Endodermal cell (in vitro differentiated cells): Measurements from ENCODE around the gene SCUBE3. TPM values are rescaled to one million over a fixed set of nuclear protein-coding genes. Genes with fewer than 3 reads are reported as not detected.
A peak's percentile ranks its signal among the peaks of the same experiment; 100 is the strongest.

Experiments used
- DNase-seq: peaks from one replicate; pipeline ENCODE4 v3.0.0-alpha.2; 2017
- H3K27ac ChIP-seq: 2 replicates; pipeline ENCODE4 v1.5.1; 2013; ENCODE audit warnings: mild to moderate bottlenecking, low read depth, low read length, moderate library complexity
- H3K27me3 ChIP-seq: 2 replicates; pipeline ENCODE4 v1.6.1; 2013; ENCODE audit warnings: mild to moderate bottlenecking, low read length, moderate library complexity; ENCODE audit not compliant: insufficient read depth, control insufficient read depth, poor library complexity, severe bottlenecking
- H3K36me3 ChIP-seq: 2 replicates; pipeline ENCODE4 v1.7.0; 2013; ENCODE audit warnings: mild to moderate bottlenecking, low read length, moderate library complexity; ENCODE audit not compliant: control insufficient read depth, insufficient read depth
- H3K4me1 ChIP-seq: one replicate; pipeline ENCODE4 v1.7.0; 2013; ENCODE audit warnings: low read length; ENCODE audit not compliant: control insufficient read depth, insufficient read depth
- H3K4me3 ChIP-seq: 2 replicates; pipeline ENCODE4 v1.5.1; 2013; ENCODE audit warnings: mild to moderate bottlenecking, low read length, moderate library complexity
- H3K9ac ChIP-seq: 2 replicates; pipeline ENCODE4 v1.6.1; 2013; ENCODE audit warnings: mild to moderate bottlenecking, low read length, moderate library complexity; ENCODE audit not compliant: poor library complexity, severe bottlenecking; ENCODE audit errors: extremely low read depth
- H3K9me3 ChIP-seq: 2 replicates; pipeline ENCODE4 v1.6.1; 2013; ENCODE audit warnings: mild to moderate bottlenecking, low read length, moderate library complexity; ENCODE audit not compliant: control insufficient read depth
- H3K27ac Mint-ChIP-seq: 2 replicates; pipeline ENCODE4 v1.8.0; 2020; ENCODE audit warnings: mixed read lengths
- H3K27me3 Mint-ChIP-seq: 2 replicates; pipeline ENCODE4 v1.8.0; 2021; ENCODE audit warnings: mild to moderate bottlenecking, mixed read lengths; ENCODE audit not compliant: insufficient read depth
- H3K36me3 Mint-ChIP-seq: 2 replicates; pipeline ENCODE4 v1.8.0; 2020; ENCODE audit warnings: low read depth, mixed read lengths
- H3K4me1 Mint-ChIP-seq: 2 replicates; pipeline ENCODE4 v1.8.0; 2020; ENCODE audit warnings: mixed read lengths
- H3K4me3 Mint-ChIP-seq: 2 replicates; pipeline ENCODE4 v1.8.0; 2020; ENCODE audit warnings: mild to moderate bottlenecking, moderate library complexity, mixed read lengths
- H3K9me3 Mint-ChIP-seq: 2 replicates; pipeline ENCODE4 v1.8.0; 2020; ENCODE audit warnings: mild to moderate bottlenecking, mixed read lengths
- WGBS, 2 experiments: methylation state at CpG; one replicate each; pipeline versions ENCODE4 v1.1.5 to v1.1.7; 2013; ENCODE audit warnings: missing lambda C conversion rate in 2 of 2, mixed read lengths in 1 of 2; ENCODE audit not compliant: insufficient coverage in 1 of 2, insufficient read length in 1 of 2; 5-methylcytosine and 5-hydroxymethylcytosine counted together
- total RNA-seq, 2 donors: library from RNA; stranded (reverse); fragmentation: NEBNext Ultra II Directional in 1 of 2; extraction: Animal tissue kit (Norgen Biotek cat#: 25700) in 1 of 2; gene quantifications; 2 replicates in 1 of 2; 3 replicates in 1 of 2; pipeline ENCODE4 v1.2.1, GENCODE V29; 2021
- TF ChIP-seq, protein P1 (sequence below): fragments of 200-600 bp; sonication (generic); conservative IDR thresholded peaks from 2 replicates; pipeline ENCODE4 v1.5.0; 2021; ENCODE audit warnings: antibody characterized with exemption, mild to moderate bottlenecking

SCUBE3 gene
- total RNA-seq, 2 donors from 2014 or later, result 0.27 to 0.86 TPM

GRCh38 chr6:35296931-35297600 is 83.3 kb downstream of the SCUBE3 start:
- DNase-seq, result no peak
- no peaks in the 10 kb centered on the region for H3K9me3 Mint-ChIP-seq
- H3K4me3 ChIP-seq, result no peak overlapping the region
- H3K36me3 ChIP-seq, result peaks cover 12% of the 10 kb centered on the region
- no peaks in the 10 kb centered on the region for H3K27me3 Mint-ChIP-seq
- 86 to 94% methylated on average over 4 to 6 of the region's 6 CpGs for WGBS, 2 experiments
- TF ChIP-seq, protein P1, sequence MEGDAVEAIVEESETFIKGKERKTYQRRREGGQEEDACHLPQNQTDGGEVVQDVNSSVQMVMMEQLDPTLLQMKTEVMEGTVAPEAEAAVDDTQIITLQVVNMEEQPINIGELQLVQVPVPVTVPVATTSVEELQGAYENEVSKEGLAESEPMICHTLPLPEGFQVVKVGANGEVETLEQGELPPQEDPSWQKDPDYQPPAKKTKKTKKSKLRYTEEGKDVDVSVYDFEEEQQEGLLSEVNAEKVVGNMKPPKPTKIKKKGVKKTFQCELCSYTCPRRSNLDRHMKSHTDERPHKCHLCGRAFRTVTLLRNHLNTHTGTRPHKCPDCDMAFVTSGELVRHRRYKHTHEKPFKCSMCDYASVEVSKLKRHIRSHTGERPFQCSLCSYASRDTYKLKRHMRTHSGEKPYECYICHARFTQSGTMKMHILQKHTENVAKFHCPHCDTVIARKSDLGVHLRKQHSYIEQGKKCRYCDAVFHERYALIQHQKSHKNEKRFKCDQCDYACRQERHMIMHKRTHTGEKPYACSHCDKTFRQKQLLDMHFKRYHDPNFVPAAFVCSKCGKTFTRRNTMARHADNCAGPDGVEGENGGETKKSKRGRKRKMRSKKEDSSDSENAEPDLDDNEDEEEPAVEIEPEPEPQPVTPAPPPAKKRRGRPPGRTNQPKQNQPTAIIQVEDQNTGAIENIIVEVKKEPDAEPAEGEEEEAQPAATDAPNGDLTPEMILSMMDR, result no peak
- peaks cover 27% of the 10 kb centered on the region for H3K36me3 Mint-ChIP-seq
- H3K9ac ChIP-seq, result no peak overlapping the region
- no peaks in the 10 kb centered on the region for H3K27me3 ChIP-seq
- H3K4me3 Mint-ChIP-seq, result no peak overlapping the region
- no peak overlapping the region for H3K27ac ChIP-seq
- peaks cover 6% of the 10 kb centered on the region for H3K4me1 Mint-ChIP-seq
- H3K27ac Mint-ChIP-seq, result no peak overlapping the region
- no peaks in the 10 kb centered on the region for H3K9me3 ChIP-seq
- no peaks in the 10 kb centered on the region for H3K4me1 ChIP-seq

GRCh38 chr6:35297601-35298481 is 84.1 kb downstream of the SCUBE3 start, which contains the start of gene DEF6:
Gene DEF6 (plus strand): TSS chr6:35297818. CDS start chr6:35297857, 39 bp downstream.
- peak; percentile 96 for DNase-seq
- Mint-ChIP-seq H3K27me3 (no peaks in the 10 kb centered on the region), H3K9me3 (no peaks in the 10 kb centered on the region), H3K36me3 (peaks cover 24% of the 10 kb centered on the region), H3K4me3 (peak within 1 kb of the TSS; percentile 39), H3K27ac (no peak within 1 kb of the TSS), H3K4me1 (peaks cover 10% of the 10 kb centered on the region)
- H3K4me3 ChIP-seq, result peak within 1 kb of the TSS; percentile 63
- H3K4me1 ChIP-seq, result no peaks in the 10 kb centered on the region
- no peaks in the 10 kb centered on the region for H3K27me3 ChIP-seq
- WGBS, 2 experiments, result 38 to 52% methylated on average over 23 to 34 of the region's 35 CpGs
- TF ChIP-seq, protein P1, result peak; percentile 93
- H3K36me3 ChIP-seq, result peaks cover 12% of the 10 kb centered on the region
- no peaks in the 10 kb centered on the region for H3K9me3 ChIP-seq
- no peak within 1 kb of the TSS for H3K27ac ChIP-seq
- H3K9ac ChIP-seq, result no peak within 1 kb of the TSS

GRCh38 chr6:35298625-35299140 is 84.9 kb downstream of the SCUBE3 start:
- Mint-ChIP-seq H3K36me3 (peaks cover 22% of the 10 kb centered on the region), H3K27me3 (no peaks in the 10 kb centered on the region), H3K9me3 (no peaks in the 10 kb centered on the region), H3K27ac (no peak overlapping the region), H3K4me1 (peaks cover 12% of the 10 kb centered on the region), H3K4me3 (peak overlapping the region; percentile 39)
- no peak overlapping the region for H3K27ac ChIP-seq
- H3K9ac ChIP-seq, result no peak overlapping the region
- no peaks in the 10 kb centered on the region for H3K27me3 ChIP-seq
- no peak overlapping the region for H3K4me3 ChIP-seq
- H3K36me3 ChIP-seq, result peaks cover 12% of the 10 kb centered on the region
- TF ChIP-seq, protein P1, result no peak
- DNase-seq, result no peak
- no peaks in the 10 kb centered on the region for H3K4me1 ChIP-seq
- no peaks in the 10 kb centered on the region for H3K9me3 ChIP-seq
- WGBS, 2 experiments, result 92 to 100% methylated on average over 3 to 6 of the region's 6 CpGs
